CD14-positive monocyte (primary cell): ENCODE results near the gene ST7L. TPM values are rescaled to one million over a fixed set of nuclear protein-coding genes. Genes with fewer than 3 reads are reported as not detected.

Source experiments
- DNase-seq, 3 donors: peaks; one replicate each; pipeline ENCODE4 v3.0.0-alpha.2; 2011 to 2022
- H2AFZ ChIP-seq: 2 replicates; pipeline ENCODE4 v1.6.0; 2012; ENCODE audit warnings: mild to moderate bottlenecking, low read depth, low read length, inconsistent platforms; ENCODE audit not compliant: insufficient read depth, poor library complexity, severe bottlenecking
- H3K27ac ChIP-seq, 2 donors: 1 replicate in 1 of 2; 2 replicates in 1 of 2; pipeline ENCODE4 v1.5.1; 2012 to 2013; ENCODE audit warnings: low read length in 2 of 2, control low read depth in 1 of 2, inconsistent platforms in 1 of 2, low read depth in 1 of 2, mild to moderate bottlenecking in 1 of 2
- H3K27me3 ChIP-seq, 2 donors: one replicate each; pipeline versions ENCODE4 v1.6.0 to v1.6.1; 2011 to 2013; ENCODE audit warnings: low read length in 2 of 2; ENCODE audit not compliant: control insufficient read depth in 2 of 2, insufficient read depth in 2 of 2
- H3K36me3 ChIP-seq, 2 donors: replicated peaks in 1 of 2; 1 replicate in 1 of 2; 2 replicates in 1 of 2; pipeline versions ENCODE4 v1.5.1 to v1.6.1; 2012 to 2013; ENCODE audit warnings: low read length in 2 of 2, control low read depth in 1 of 2, inconsistent platforms in 1 of 2, mild to moderate bottlenecking in 1 of 2; ENCODE audit not compliant: insufficient read depth in 2 of 2, control insufficient read depth in 1 of 2
- H3K4me1 ChIP-seq, 2 donors: 1 replicate in 1 of 2; 2 replicates in 1 of 2; pipeline versions ENCODE4 v1.5.1 to v1.6.1; 2012 to 2013; ENCODE audit warnings: low read length in 2 of 2, control low read depth in 1 of 2, inconsistent platforms in 1 of 2, mild to moderate bottlenecking in 1 of 2, moderate library complexity in 1 of 2; ENCODE audit not compliant: insufficient read depth in 2 of 2, control insufficient read depth in 1 of 2
- H3K4me2 ChIP-seq: replicated peaks from 2 replicates; pipeline ENCODE3; 2012; ENCODE audit warnings: low read length, moderate library complexity, mild to moderate bottlenecking; ENCODE audit not compliant: poor library complexity, severe bottlenecking; ENCODE audit errors: extremely low read depth
- H3K4me3 ChIP-seq, 3 experiments: fragments of 200-600 bp in 1 of 3; sonication (generic) in 1 of 3; replicated peaks in 1 of 3; 1 replicate in 2 of 3; 2 replicates in 1 of 3; pipeline ENCODE4 v1.5.1; 2011 to 2013; ENCODE audit warnings: low read length in 3 of 3, mild to moderate bottlenecking in 3 of 3, control low read depth in 2 of 3, low read depth in 2 of 3, inconsistent platforms in 1 of 3, moderate library complexity in 1 of 3
- H3K79me2 ChIP-seq: 2 replicates; pipeline ENCODE4 v1.6.0; 2012; ENCODE audit warnings: mild to moderate bottlenecking, control low read depth, inconsistent platforms, low read length, moderate library complexity; ENCODE audit not compliant: insufficient read depth
- H3K9ac ChIP-seq: 2 replicates; pipeline ENCODE4 v1.6.0; 2017; ENCODE audit warnings: low read length, mild to moderate bottlenecking; ENCODE audit not compliant: insufficient read depth, poor library complexity, severe bottlenecking
- H3K9me3 ChIP-seq, 2 donors: replicated peaks in 1 of 2; 1 replicate in 1 of 2; 2 replicates in 1 of 2; pipeline versions ENCODE4 v1.5.1 to v1.6.1; 2012 to 2013; ENCODE audit warnings: low read length in 2 of 2, control low read depth in 1 of 2; ENCODE audit not compliant: control insufficient read depth in 1 of 2, insufficient read depth in 1 of 2
- H4K20me1 ChIP-seq: 2 replicates; pipeline ENCODE4 v1.6.0; 2012; ENCODE audit warnings: mild to moderate bottlenecking, low read length, control low read depth, moderate library complexity; ENCODE audit not compliant: insufficient read depth
- H3K27ac Mint-ChIP-seq, 7 donors: one replicate each; pipeline ENCODE4 v1.8.0; 2020; ENCODE audit warnings: mild to moderate bottlenecking in 7 of 7, mixed read lengths in 7 of 7, moderate library complexity in 6 of 7, inconsistent platforms in 2 of 7
- H3K27me3 Mint-ChIP-seq, 3 donors: one replicate each; pipeline ENCODE4 v1.8.0; 2021 to 2022; ENCODE audit warnings: low read depth in 3 of 3, mild to moderate bottlenecking in 3 of 3, mixed read lengths in 3 of 3, moderate library complexity in 3 of 3, inconsistent platforms in 1 of 3
- H3K36me3 Mint-ChIP-seq, 2 donors: one replicate each; pipeline ENCODE4 v1.8.0; 2020; ENCODE audit warnings: mixed read lengths in 2 of 2, inconsistent platforms in 1 of 2, mild to moderate bottlenecking in 1 of 2
- H3K4me1 Mint-ChIP-seq: one replicate; pipeline ENCODE4 v1.8.0; 2020; ENCODE audit warnings: mild to moderate bottlenecking, mixed read lengths
- H3K4me3 Mint-ChIP-seq, 2 donors: one replicate each; pipeline ENCODE4 v1.8.0; 2020; ENCODE audit warnings: mild to moderate bottlenecking in 2 of 2, mixed read lengths in 2 of 2, moderate library complexity in 1 of 2
- H3K9me3 Mint-ChIP-seq, 7 donors: one replicate each; pipeline ENCODE4 v1.8.0; 2020 to 2022; ENCODE audit warnings: mixed read lengths in 7 of 7, mild to moderate bottlenecking in 6 of 7, moderate library complexity in 6 of 7, inconsistent platforms in 2 of 7
- WGBS: methylation state at CpG from one replicate; pipeline ENCODE4 v1.1.5; 2013; ENCODE audit warnings: missing lambda C conversion rate; ENCODE audit not compliant: insufficient coverage; 5-methylcytosine and 5-hydroxymethylcytosine counted together
- intact Hi-C, 2 donors: fragments of 100-400 bp; cut with micrococcal nuclease; formaldehyde crosslinking; loops; one replicate each; pipeline versions ENCODE4 v1.15.0 to v1.15.1; 2023
- polyA plus RNA-seq, 3 donors: library from polyadenylated mRNA; depleted of rRNA in 1 of 3; unstranded in 2 of 3; stranded (reverse) in 1 of 3; fragments of 300-500 nt in 2 of 3; fragments of >200 nt in 1 of 3; fragmentation: Illumina TruSeq in 2 of 3; gene quantifications; 1 replicate in 2 of 3; 2 replicates in 1 of 3; pipeline ENCODE4 v1.2.3, GENCODE V29; 2012 to 2021
- TF ChIP-seq, protein P1 (sequence below): fragments of 200-600 bp; IDR thresholded peaks from one replicate; pipeline ENCODE4 v1.8.0; 2022; ENCODE audit warnings: antibody characterized with exemption, mild to moderate bottlenecking

Gene ST7L
- polyA plus RNA-seq, 3 donors, result 5.4 to 10.0 (median 6.1) TPM

DNA sequence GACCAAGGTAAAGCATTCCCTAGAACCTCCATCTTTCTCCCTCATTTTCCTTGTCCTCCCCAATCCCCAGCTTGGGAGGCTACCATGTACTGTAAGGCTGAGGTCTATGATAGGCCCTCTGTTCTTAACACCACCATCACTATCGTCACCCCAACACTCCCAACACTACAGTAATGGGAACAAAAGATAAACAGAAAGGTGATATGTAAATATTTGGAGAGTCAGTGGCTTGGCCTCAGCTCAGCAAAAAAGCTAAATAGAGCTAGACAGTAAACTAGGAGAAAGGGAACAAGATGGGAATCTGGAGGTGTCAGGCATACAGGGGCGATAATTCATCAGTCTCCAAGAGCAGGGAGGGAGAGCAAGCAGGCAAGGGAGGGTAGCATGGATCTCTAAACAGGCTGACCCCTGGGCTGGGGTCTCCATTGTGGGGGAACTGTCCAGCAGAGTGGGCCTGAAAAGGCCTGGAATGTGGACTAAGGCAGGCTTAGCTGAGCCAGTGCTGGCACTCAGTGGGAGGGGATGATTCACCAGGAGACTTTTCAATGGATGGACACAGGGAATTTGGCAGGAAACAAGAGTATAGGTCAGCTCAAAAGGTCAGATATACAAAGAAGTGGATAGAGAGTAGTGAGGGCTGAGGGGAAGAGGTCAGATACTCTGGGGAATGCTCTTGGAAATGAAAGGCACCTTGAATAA lies 103.5 kb downstream of the ST7L start:
- TF ChIP-seq, protein P1, sequence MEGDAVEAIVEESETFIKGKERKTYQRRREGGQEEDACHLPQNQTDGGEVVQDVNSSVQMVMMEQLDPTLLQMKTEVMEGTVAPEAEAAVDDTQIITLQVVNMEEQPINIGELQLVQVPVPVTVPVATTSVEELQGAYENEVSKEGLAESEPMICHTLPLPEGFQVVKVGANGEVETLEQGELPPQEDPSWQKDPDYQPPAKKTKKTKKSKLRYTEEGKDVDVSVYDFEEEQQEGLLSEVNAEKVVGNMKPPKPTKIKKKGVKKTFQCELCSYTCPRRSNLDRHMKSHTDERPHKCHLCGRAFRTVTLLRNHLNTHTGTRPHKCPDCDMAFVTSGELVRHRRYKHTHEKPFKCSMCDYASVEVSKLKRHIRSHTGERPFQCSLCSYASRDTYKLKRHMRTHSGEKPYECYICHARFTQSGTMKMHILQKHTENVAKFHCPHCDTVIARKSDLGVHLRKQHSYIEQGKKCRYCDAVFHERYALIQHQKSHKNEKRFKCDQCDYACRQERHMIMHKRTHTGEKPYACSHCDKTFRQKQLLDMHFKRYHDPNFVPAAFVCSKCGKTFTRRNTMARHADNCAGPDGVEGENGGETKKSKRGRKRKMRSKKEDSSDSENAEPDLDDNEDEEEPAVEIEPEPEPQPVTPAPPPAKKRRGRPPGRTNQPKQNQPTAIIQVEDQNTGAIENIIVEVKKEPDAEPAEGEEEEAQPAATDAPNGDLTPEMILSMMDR, result no peak
- Histone ChIP-seq H3K9ac (no peak overlapping the region), H3K27ac (no peak overlapping the region), H3K79me2 (no peaks in the 10 kb centered on the region), H3K4me2 (no peak overlapping the region), H3K4me3 (no peak overlapping the region), H3K4me1 (no peaks in the 10 kb centered on the region), H3K36me3 (no peaks in the 10 kb centered on the region), H4K20me1 (no peaks in the 10 kb centered on the region), H3K27me3 (peaks cover 5 to 12% of the 10 kb centered on the region in 2 donors), H3K9me3 (no peaks in the 10 kb centered on the region), H2AFZ (no peak overlapping the region)
- Mint-ChIP-seq H3K9me3 (peaks cover 0 to 2% (median 0%) of the 10 kb centered on the region in 7 donors), H3K27me3 (peaks cover 8 to 16% (median 13%) of the 10 kb centered on the region in 3 donors), H3K4me3 (no peak overlapping the region), H3K4me1 (peaks cover 6% of the 10 kb centered on the region), H3K27ac (peak overlapping the region in 1 of 7 donors; percentile 9), H3K36me3 (no peaks in the 10 kb centered on the region)
- intact Hi-C loops, result no loop called here
- 100% methylated on average over 1 of the region's 2 CpGs for WGBS
- no peak for DNase-seq

DNA sequence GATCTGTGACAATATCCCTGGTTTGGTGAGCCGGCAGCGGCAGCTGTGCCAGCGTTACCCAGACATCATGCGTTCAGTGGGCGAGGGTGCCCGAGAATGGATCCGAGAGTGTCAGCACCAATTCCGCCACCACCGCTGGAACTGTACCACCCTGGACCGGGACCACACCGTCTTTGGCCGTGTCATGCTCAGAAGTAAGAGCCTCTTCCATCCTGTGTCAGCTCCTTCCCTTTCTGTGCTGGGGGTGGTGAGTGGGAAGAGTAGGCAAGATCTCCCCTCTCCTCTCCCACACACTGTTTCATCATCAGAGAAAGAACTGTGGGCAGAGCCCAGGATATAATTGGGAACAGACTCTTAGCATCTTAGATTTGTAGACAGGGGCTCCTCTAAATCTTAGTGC lies 104.0 kb downstream of the ST7L start:
- Histone ChIP-seq H3K36me3 (no peaks in the 10 kb centered on the region), H2AFZ (no peak overlapping the region), H4K20me1 (no peaks in the 10 kb centered on the region), H3K9me3 (peaks cover 0 to 3% of the 10 kb centered on the region in 2 donors), H3K27me3 (peaks cover 11 to 18% of the 10 kb centered on the region in 2 donors), H3K9ac (no peak overlapping the region), H3K4me3 (no peak overlapping the region), H3K4me2 (no peak overlapping the region), H3K4me1 (no peaks in the 10 kb centered on the region), H3K79me2 (no peaks in the 10 kb centered on the region), H3K27ac (no peak overlapping the region)
- Mint-ChIP-seq H3K27me3 (peaks cover 14 to 22% (median 17%) of the 10 kb centered on the region in 3 donors), H3K36me3 (no peaks in the 10 kb centered on the region), H3K4me1 (peaks cover under 1% of the 10 kb centered on the region), H3K9me3 (peaks cover 0 to 8% (median 0%) of the 10 kb centered on the region in 7 donors), H3K4me3 (no peak overlapping the region), H3K27ac (no peak overlapping the region)
- WGBS, result 98% methylated on average over 9 of the region's 12 CpGs
- TF ChIP-seq, protein P1, result no peak
- intact Hi-C loops, result no loop called here
- DNase-seq, result no peak
